Adrenal gland (tissue), 12 donors: ENCODE measurements around the gene TYMP. TPM values are rescaled to one million over a fixed set of nuclear protein-coding genes. Genes with fewer than 3 reads are reported as not detected.

Experiments used
- DNase-seq, 7 donors: peaks; one replicate each; pipeline ENCODE4 v3.0.0-alpha.2; 2019 to 2020
- H3K27ac ChIP-seq, 5 donors: fragments of 200-600 bp; sonication (generic) in 4 of 5; 1 replicate in 3 of 5; 2 replicates in 2 of 5; pipeline versions ENCODE4 v1.5.1 to v1.8.0; 2016 to 2020; ENCODE audit warnings: mild to moderate bottlenecking in 1 of 5
- H3K27me3 ChIP-seq: fragments of 200-600 bp; 2 replicates; pipeline ENCODE4 v1.8.0; 2021
- H3K36me3 ChIP-seq, 2 donors: fragments of 200-600 bp; replicated peaks in 1 of 2; 1 replicate in 1 of 2; 2 replicates in 1 of 2; pipeline versions ENCODE4 v1.5.1 to v1.8.0; 2018 to 2022
- H3K4me1 ChIP-seq, 2 donors: fragments of 200-600 bp; replicated peaks in 1 of 2; 1 replicate in 1 of 2; 2 replicates in 1 of 2; pipeline versions ENCODE4 v1.5.1 to v1.8.0; 2018 to 2021
- H3K4me3 ChIP-seq, 4 donors: fragments of 200-600 bp; sonication (generic) in 3 of 4; one replicate each; pipeline ENCODE4 v1.5.1; 2016 to 2018
- H3K9me3 ChIP-seq, 3 donors: fragments of 200-600 bp; sonication (generic) in 1 of 3; replicated peaks in 1 of 3; 1 replicate in 2 of 3; 2 replicates in 1 of 3; pipeline versions ENCODE4 v1.5.1 to v1.8.0; 2016 to 2021
- CTCF ChIP-seq, 6 experiments: fragments of 450-650 bp in 4 of 6; fragments of 200-600 bp in 2 of 6; sonication (generic) in 1 of 6; IDR thresholded peaks; 1 replicate in 5 of 6; 2 replicates in 1 of 6; pipeline versions ENCODE4 v1.5.1 to v1.8.0; 2016 to 2021; ENCODE audit warnings: antibody characterized with exemption in 6 of 6, mild to moderate bottlenecking in 2 of 6, moderate library complexity in 1 of 6
- POLR2A ChIP-seq, 2 donors: fragments of 450-650 bp; IDR thresholded peaks; one replicate each; pipeline ENCODE4 v1.6.1; 2017; ENCODE audit warnings: antibody characterized with exemption in 2 of 2, mild to moderate bottlenecking in 2 of 2, moderate library complexity in 1 of 2
- WGBS, 4 donors: extraction: QIAGEN DNeasy Blood & Tissue Kit in 2 of 4; methylation state at CpG; one replicate each; pipeline versions ENCODE4 v1.1.5 to v1.1.7; 2013 to 2017; 5-methylcytosine and 5-hydroxymethylcytosine counted together
- intact Hi-C, 2 donors: fragments of 100-400 bp; cut with DNase I; formaldehyde crosslinking; loops; one replicate each; pipeline versions ENCODE4 v1.14.1 to v1.15.0; 2022 to 2023
- polyA plus RNA-seq, 3 donors: library from polyadenylated mRNA; stranded (reverse); fragments of 200-250 nt in 2 of 3; fragments of 350-450 nt in 1 of 3; fragmentation: Illumina TruSeq in 1 of 3; extraction: RNeasy Lipid Tissue Mini Kit (QIAGEN cat#74804) in 1 of 3; gene quantifications; one replicate each; pipeline ENCODE4 v1.2.3, GENCODE V29; 2013 to 2014
- total RNA-seq, 9 donors: library from RNA; depleted of rRNA in 4 of 9; stranded (reverse); fragments of >200 nt in 4 of 9; fragments of 120-200 nt in 1 of 9; fragmentation: NEBNext Ultra II Directional in 1 of 9; extraction: Animal tissue kit (Norgen Biotek cat#: 25700) in 1 of 9; gene quantifications; one replicate each; pipeline versions ENCODE4 v1.1.0 to v1.2.4, GENCODE V29; 2013 to 2023
- donor health status: healthy with polysubstance abuse.
- donor health status: Bipolar disorder and iron deficiency.
- donor health status: DM: yes; HTN: yes; CAD: no.
- donor health status: DM: no; HTN: no; CAD: no.
- donor health status: DM: no; HTN: no; CAD: no.
- donor health status: DM: yes; HTN: yes; CAD: no.

TYMP gene
- total and polyA plus RNA-seq, 12 donors, result 1.9 to 152 (median 64.5) TPM

- DNase-seq, result no peak
- H3K27me3 ChIP-seq, result no peaks in the 10 kb centered on the region
- H3K27ac ChIP-seq, result no peak overlapping the region
- no peaks in the 10 kb centered on the region for H3K9me3 ChIP-seq
- 47 to 57% (median 55%) methylated on average over 12 to 23 of the region's 23 CpGs; no CpG with 5 or more reads in 1 of the 4 donors for WGBS, 4 donors
- TF ChIP-seq POLR2A (IDR thresholded peaks at IDR 0.05) (no peak), CTCF (IDR thresholded peaks at IDR 0.05) (no peak)
- no peaks in the 10 kb centered on the region for H3K36me3 ChIP-seq
- intact Hi-C loops, result no loop called here
- H3K4me1 ChIP-seq, result peaks cover 20 to 27% of the 10 kb centered on the region in 2 donors
- H3K4me3 ChIP-seq, result peak overlapping the region in 1 of 4 donors; percentile 53
Observed at GRCh38 chr22:50577697-50577986, 47.8 kb upstream of the TYMP start.

GRCh38 chr22:50576806-50577696 lies 47.2 kb upstream of the TYMP start:
- Histone ChIP-seq H3K9me3 (no peaks in the 10 kb centered on the region), H3K4me1 (peaks cover 20 to 27% of the 10 kb centered on the region in 2 donors), H3K27me3 (no peaks in the 10 kb centered on the region), H3K36me3 (no peaks in the 10 kb centered on the region), H3K4me3 (no peak overlapping the region), H3K27ac (no peak overlapping the region)
- WGBS, 4 donors, result 85 to 89% (median 87%) methylated on average over 7 to 18 of the region's 18 CpGs
- TF ChIP-seq CTCF (IDR thresholded peaks at IDR 0.05) (no peak), POLR2A (IDR thresholded peaks at IDR 0.05) (no peak)
- intact Hi-C loops, result no loop called here
- no peak for DNase-seq

GRCh38 chr22:50576070-50576469 lies 46.3 kb upstream of the TYMP start:
- Histone ChIP-seq H3K4me1 (peaks cover 12 to 19% of the 10 kb centered on the region in 2 donors), H3K4me3 (no peak overlapping the region), H3K9me3 (no peaks in the 10 kb centered on the region), H3K27me3 (no peaks in the 10 kb centered on the region), H3K36me3 (peaks cover 0 to 2% of the 10 kb centered on the region in 2 donors), H3K27ac (no peak overlapping the region)
- intact Hi-C loops, result no loop called here
- 70 to 83% (median 78%) methylated on average over 4 to 5 of the region's 5 CpGs for WGBS, 4 donors
- peak in 1 of 7 donors; percentile 28 for DNase-seq
- TF ChIP-seq CTCF (IDR thresholded peaks at IDR 0.05), result peak in 4 of 6 experiments; percentile 15 to 30 (median 20)
- no peak for TF ChIP-seq POLR2A (IDR thresholded peaks at IDR 0.05)

GRCh38 chr22:50575426-50575941 lies 45.7 kb upstream of the TYMP start:
- 83 to 100% (median 89%) methylated on average over 3 to 8 of the region's 8 CpGs for WGBS, 4 donors
- H3K36me3 ChIP-seq, result peaks cover 0 to 8% of the 10 kb centered on the region in 2 donors
- H3K27ac ChIP-seq, result no peak overlapping the region
- H3K4me3 ChIP-seq, result no peak overlapping the region
- H3K9me3 ChIP-seq, result no peaks in the 10 kb centered on the region
- intact Hi-C loops, result no loop called here
- TF ChIP-seq CTCF (IDR thresholded peaks at IDR 0.05) (no peak), POLR2A (IDR thresholded peaks at IDR 0.05) (no peak)
- no peak for DNase-seq
- H3K27me3 ChIP-seq, result no peaks in the 10 kb centered on the region
- peaks cover 12 to 16% of the 10 kb centered on the region in 2 donors for H3K4me1 ChIP-seq
